CD4-positive, alpha-beta T cell treated with Interferon alpha-2 for 1 hour (primary cell): ENCODE data around the gene MMP20.

ENCODE experiments used
- DNase-seq, 2 donors: peaks; one replicate each; pipeline ENCODE4 v3.0.0-alpha.2; 2020 to 2022

The MMP20 gene

DNA sequence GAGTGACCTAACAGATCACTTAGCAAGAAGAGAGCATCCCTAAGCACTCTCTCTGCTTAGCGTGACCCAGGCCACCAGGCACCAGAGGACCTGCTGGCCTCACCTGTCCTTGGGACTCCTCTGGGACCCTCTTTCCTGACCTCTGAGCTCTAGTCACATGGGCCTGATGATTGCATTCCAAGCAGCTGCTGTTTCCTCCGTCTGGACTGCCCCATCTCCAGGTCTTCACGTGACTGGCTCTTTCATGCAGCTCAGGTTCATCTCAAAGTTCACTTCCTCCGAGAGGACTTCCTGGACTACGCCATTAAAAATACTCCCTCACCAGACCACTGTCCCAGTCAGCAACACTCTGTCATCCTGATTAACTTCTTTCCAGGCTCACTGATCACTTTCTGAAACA, 2.9 kb downstream of the MMP20 start:
- no peak for DNase-seq

DNA sequence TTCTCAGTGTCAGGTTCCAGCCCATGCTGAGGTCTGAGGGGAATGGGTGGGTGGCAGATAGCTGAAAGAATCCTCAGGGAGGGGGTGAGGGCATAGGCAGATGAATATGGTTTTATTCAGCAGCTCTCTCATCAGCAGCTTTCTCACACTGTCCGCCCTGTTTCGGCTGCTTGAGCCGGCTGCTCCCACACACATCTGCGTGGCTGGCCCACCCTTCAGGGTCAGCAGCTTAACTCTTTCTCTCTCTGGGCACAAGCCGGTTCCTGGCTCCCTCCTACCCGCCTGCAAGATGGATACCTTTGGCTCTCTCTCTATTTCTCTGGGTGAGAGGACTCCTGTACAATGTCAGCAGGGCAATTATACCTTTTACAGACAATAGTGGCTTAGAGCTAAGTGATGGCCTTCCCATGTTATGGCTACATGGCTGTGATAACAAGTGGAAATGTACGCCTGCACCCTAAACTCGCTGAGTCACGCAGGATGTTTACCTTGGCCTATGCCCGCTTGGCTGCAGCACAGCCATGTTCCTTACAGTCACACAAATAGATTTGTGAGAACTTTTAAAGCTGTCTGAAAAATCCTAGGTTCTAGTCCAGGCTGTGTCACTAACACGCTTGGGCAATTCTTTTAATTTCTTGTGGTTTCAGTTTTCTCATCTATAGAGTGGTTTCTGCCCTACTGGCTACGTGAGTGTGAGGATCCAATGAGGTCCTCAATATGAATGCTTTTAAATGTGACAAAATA, 4.1 kb downstream of the MMP20 start:
- no peak for DNase-seq

DNA sequence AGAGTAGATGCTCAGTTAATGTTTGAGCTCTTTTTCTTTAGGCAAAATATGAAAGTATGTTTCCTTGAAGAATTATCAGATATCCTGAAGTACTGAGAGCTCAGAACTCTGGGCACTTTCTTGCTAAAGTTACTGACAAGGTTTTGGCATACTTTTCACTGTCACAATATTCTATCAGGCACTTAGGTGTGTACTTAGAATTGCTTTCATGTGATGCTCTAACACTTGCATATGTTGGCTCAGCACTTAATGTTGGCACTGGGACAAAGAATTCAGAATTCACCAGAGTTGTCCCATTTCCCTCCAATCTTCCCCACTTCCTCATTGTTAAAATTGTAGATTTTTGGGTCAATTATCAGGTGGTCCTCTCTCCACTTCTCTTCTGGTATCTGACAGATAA, 5.0 kb downstream of the MMP20 start:
- DNase-seq = no peak

DNA sequence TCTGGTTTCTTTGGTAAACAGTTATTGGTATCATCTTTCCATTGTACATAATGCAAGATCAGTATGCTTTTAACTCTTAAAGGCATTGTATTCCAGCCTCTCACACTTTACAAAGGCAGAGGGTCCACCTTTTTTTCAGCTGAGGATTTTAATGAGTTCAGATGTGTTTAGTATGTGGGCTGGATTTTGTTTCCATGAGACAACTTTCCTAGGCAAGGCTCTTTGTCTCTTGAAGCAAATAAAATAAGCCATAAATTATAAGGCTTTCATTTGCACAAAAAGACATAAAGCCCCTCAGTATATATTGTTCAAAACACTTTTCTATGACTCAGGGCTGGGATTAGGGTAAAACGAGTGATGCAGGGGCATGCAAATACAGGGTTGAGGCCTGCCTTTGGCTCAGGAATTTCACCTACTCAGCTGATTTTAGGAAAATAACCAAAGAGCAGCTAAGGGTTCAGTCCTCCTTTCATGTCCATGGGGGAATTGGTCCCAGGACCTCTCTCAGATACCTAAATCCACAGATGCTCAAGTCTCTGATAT, 7.6 kb downstream of the MMP20 start:
- no peak for DNase-seq

DNA sequence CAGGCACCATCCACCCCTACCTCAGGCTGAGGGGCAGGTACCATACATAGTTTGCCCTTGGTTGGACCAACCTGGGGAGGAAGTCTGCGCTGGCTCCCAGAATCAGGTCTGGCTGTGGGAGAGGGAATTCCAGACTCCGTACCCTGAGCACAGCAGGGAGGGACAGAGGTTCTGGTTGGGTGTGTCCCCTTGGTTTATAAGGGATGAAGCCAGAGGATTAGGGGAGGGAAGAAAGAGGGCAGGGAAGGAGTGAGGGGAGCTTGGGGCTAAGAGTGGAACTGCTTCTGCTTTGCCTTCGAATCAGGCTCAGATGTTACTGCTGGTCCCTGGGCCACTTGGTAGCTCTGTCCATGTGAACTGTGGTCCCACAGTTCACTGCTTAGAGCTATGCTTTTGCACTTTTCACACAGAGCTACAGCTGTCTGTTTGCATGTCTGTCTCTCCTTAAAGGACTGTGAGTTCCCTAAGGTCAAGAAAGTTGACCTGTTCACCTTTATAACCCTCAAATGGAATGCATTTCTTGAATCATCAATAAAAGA, 9.2 kb downstream of the MMP20 start:
- no peak for DNase-seq

DNA sequence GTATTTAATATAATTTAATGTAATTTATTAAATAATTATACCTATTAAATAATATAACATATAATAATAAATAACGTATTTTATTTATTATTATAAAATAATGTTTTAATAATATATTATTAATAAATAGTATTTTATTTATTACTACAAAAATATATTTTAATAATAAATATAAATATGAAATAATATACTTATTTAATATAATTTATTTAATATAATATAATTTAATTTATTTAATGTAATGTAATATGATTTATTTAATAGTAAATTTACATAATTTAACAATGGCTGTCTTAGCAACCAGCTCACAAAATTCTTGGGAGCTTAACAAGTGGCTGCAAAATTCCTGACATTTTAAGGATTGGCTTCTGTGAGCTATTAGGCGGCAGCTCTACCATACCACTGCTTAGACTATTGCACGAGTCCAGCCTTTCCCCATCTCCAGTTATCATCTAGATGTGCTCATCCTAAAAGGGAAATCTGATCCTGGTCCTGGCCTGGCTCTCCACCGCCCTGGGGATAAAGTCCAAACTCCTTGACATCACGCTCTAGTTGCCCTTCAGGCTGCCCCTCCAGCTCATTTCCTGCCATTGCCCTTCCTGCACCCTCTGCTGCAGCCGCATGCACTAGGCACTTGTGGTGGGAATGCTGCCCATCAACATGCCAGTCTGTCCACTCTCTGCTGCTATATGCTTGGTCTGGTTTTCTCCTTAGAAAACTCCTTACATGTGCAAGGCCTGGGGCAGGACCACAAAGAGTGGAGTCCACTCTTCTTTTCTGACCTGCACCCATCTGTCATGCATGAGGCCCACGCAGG, 9.8 kb downstream of the MMP20 start:
- no peak for DNase-seq

DNA sequence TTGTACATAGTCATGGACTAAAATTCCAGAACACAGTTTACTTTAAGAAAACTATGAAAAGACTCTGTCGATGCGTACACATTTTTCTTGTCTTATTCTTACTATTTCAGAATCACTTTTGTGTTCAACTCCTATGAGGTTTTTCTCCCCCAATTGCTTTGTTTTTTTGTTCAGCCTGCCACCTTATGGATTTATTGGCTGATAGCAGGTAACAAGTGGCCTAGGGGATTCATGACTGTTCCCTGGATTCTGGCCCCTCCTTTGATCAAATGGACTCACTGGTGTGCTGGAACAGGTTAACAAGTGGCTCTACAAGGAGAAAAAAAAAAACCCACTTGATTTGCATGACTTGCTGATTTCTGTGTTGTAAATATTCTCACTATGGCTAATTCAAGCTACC, 10.6 kb downstream of the MMP20 start:
- DNase-seq = no peak

DNA sequence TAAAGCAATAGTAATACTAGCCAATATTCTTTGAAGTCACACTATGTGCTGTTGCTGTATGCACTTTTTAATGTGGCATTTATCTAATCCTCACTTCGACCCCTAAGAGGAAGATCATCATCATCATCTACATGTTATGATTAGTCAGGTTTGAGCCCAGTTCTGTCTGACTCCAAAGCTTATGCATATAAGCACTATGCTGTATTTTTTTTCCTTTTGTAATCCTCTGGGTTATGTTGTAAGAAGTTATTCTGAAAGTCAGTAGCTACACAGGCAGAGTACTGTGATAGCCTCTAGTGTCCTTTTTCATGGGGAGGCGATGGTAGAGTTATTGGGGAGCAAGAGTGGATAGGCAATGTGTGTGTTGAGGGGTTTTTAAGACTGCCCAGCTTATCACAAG, 11.1 kb downstream of the MMP20 start:
- no peak for DNase-seq

DNA sequence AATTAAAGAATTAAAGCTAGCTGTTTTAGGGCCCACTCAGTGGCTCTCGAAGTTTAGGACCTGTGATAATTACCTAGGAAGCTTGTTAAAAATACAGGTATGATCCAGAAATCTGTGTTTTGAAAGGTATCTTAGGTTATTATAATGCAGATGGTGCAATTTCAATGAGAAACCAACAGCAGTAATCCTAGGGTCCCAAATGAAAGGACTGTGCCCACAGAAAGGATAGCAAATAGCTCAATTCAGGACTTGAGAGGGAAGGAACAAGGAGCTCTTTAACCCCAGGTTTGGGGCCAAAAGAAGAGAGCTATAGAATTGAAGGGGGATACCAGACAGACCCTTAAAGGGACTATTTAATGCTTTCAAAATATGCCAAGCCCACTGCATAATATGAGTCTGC, 11.7 kb downstream of the MMP20 start:
- DNase-seq = no peak

DNA sequence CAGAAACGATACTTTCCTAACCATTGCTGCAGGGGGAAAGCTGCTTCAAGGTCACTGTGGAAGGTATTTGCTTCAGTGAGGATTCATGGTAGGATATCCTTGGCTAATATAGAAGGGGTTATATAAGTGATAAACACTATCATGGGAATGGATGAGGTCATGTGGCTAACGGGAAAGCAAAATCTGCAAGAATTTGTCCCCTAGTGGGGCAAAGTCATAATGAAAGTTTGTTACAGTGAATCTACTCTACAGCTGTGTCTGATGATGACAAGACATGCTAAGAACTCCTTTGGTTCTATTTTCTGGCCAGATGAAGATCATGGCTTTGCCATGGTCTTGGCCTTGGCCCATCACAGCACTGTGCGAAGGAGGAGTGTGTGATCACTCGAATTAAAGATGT, 13.8 kb downstream of the MMP20 start:
- DNase-seq = no peak

DNA sequence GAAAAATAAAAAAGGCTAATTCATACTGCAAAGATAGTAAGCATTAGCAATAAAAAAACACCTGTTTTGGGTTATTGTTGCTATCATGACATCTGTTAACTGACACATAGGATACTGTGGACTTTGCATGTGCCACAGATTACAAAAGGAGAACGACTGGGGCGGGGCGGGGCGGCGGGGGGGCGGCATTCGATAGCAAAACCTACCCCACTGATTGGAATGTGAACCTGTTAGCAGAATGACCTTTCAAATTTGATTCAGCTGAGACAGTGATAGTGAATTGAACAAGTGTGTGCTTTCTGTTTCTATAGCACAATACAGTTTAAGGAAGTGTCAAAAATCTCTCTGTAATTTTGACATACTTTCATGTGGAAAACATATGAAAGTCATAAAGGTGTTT, 14.9 kb downstream of the MMP20 start:
- no peak for DNase-seq

DNA sequence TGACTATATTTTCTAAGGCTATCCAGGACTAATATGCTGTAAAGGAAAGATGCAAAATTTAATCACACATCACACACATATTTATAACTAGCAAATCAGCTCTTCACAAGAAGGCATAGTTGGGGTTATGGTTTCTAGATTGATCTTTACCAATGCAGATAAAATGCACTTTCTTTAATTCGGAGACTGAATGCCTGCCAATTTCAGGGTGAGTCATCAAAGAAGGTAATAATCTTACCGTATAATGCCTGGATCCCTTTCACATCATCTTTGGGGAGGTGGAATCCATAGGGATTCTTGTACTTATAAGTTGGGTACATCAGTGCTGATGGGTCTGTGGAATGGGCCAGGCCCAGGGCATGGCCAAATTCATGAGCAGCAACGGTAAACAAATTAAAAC, 16.4 kb downstream of the MMP20 start:
- no peak for DNase-seq

DNA sequence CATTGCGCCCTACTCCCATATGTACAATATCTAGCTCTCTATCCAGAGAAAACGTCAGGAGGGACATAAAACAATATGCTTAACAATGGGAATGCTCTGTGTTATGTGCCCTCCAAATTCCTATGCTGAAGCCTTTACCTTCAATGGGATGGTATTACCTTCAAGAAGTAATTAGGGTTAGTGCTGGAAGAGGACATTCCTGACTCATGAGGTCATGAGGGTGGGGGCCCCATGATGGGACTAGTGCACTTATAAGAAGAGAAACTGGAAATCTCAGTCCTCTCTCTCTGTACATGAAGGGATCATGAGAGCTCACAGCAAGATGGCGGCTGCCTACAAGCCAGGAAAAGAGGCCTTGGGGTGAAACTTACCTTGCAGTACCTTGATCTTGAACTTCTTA, 20.3 kb downstream of the MMP20 start:
- DNase-seq = no peak

DNA sequence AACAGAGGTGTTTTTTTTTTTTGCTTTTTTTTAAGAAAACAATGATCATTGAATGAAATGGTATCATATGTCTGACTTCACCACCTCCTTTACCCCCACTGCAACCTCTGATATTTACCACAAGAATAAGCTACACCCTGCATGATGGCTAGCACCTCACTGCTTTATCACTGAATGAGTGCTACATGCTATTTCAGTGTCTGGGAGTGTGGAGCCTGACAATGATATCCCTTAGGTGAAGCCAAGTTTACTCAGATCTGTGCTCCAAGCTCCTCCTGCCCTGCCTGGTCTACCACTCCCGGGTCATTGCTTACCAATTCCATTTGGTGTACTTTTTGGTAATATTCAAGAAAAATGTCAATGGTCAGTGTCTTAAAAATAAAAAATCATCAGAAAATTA, 21.1 kb downstream of the MMP20 start:
- DNase-seq = no peak

DNA sequence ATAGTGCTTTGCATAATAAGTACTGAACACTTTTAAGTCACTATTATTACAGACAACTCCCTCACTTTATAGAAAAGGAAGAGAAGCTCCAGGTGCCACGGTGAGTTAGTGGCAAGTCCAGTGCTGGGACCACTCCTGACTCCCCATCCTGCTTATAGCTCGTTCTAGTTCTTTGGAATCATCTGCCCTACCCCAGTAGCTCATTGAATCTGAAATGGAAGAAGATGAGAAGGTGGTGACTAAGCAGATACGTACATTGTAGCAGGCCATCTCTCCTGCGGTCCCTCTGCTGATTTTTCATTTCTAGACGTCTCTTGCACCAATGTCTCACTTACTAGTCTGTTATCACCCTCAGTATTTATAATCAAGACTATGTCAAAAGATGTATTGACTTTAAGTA, 21.6 kb downstream of the MMP20 start:
- DNase-seq = no peak

DNA sequence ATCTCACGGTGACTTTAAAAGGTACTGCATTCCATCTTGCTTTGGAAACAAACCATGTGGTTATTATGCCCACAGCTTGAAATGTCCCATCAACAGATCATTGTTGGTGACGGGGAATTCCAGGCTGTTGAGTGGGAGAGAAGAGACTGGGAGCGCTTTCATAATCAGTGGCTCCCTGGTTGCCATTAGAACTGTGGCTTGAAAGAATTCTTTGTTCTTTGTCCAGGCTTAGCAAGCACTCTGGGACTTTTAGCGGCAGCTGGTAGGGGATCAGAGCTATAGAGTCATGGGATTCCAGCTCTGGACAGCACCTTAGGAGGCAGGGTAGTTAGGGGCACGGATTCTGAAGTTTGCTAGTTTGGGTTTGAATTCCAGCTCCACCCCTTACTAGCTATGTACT, 22.0 kb downstream of the MMP20 start:
- no peak for DNase-seq

DNA sequence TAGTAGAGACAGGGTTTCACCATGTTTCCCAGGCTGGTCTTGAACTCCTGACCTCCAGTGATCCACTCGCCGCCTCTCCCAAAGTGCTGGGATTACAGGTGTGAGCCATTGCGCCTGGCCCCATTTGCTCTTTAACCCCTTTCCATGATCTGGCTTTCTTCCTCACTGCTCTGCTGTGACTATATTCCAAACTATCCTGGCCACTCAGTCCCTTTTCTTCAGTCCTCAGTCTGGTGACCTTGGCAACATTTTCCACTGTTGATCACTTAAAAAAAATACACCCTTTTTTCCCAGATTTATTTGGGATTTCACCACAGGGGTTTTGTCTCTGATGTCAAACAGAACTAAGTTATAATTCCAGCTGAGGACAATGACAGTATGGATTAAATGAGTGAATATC, 24.5 kb downstream of the MMP20 start:
- no peak for DNase-seq

DNA sequence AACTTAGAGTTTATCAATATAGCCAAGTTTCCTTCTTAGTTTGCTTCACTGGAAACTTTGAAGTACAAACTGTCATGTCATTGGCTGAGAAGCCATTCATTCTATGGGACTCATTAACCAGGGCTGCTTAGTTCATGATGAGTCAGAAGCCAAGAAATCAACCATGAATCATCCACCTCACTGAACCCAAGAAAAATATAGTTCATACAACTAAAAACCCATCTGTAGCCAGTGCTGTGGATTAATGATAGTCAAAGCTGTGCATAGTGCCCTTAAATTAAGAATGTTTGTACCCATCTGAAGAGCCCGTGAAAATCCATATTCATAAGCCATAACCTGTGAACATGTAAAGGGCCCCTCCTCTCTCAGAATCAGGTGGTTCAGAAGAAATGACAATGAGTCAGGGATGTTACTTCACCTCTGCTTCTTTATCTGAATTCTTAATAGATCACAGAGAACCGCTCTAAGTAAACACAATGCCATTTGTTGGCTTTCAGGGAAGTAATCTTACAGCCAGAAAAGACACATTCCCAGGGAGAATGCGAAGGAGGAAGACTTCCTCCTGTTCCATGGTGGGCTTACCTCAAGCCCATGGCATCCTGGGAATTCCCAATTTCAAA, 25.4 kb downstream of the MMP20 start:
- DNase-seq = no peak

DNA sequence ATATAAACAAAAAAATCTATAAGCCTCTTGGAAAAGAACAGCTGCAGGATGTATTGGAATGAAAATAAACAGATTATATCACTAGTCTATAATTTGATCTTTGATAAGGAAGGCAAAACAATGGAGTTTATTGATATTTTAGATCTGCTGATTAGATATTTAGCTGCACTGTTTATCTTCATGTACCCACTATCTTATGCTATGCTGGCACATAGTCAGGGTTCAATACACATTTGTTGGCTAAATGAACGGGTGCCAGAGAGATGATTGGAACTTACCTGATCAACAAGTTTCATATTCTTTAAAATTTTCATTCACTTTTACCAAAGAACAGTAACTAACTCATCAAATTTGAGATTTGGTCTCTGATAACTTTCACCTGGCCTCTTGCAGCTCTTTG, 26.9 kb downstream of the MMP20 start:
- DNase-seq = no peak

DNA sequence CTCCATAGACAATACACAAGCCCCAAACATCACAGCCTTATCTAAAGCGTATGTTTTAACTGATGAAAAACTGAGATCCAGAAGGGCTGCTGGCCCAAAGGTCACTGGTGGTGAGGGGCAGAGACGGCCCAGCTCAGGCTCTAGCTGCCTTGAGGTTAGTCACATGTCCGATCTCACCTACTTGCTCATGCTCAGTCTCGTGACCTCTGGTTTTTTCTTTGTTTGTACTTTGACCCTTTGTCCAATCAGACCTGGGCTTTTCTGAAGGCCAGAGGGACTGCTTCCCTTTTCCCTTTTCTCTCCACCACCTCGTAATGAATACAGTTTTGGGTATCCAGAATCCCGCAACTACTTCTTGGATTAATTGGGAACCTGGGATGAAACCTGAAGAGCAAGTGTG, 28.6 kb downstream of the MMP20 start:
- no peak for DNase-seq

DNA sequence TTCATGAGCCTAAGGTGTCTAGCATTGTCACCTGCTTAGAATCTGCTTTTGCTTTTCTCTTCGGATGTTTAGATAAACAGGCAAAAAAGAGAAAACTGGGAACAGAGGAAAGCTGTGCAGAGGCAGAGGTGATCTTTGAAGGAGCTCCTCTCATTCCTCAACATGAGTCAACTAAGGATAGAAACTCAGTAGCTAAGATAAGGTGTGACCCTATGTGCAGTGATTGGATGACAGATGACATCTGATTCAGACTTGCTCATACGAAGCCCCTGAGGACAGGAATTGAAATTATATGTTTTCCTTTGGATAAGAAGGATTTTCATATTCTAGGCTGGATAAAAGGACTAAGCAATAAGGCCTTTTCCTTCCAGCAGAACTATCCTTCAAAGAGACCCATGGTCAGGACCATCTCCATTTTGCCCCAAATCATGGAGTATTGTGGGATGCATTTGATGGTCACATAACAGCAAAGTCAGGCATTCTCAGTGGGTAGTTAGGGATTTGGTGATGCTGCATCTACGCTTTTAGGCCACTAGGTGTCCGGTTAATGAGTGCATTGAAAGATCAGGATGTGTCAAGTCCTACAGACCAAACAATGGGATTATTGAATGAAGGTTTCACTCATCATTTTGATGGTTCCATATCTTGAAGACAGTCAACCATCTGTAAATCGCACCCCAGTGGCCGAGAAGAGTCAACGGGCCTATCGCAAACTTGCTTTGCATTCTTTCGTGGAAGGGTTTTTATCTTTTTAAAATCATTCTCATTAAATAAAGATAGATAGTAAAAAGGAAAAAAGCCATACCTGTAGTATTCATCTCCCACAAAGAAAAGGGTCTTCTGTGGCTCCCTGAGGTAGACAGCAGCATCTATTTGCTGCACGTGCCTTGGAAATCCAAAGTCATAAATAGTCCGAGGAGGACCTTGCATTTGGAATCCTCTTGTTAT, 32.2 kb downstream of the MMP20 start:
- DNase-seq = no peak

DNA sequence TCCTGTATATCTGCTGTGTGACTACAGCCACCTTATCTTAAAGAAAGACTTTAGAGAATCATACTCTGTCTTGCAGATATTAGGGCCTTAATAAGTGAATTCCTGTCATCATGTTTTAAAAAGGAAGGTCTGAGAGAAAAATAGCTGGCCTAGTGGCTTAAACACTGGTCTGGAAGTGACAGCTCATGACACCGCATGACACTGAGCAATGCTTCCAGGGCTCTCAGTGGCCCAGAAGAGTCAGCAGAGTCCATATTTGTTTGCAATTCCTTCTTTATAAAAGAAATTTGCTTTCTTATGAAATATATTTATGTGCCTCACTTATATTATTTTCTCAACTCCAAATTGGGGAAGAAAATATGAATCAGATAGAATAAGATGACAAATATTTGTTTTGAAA, 33.0 kb downstream of the MMP20 start:
- DNase-seq = no peak
